ENCODE results near the gene SHCBP1L.
"Not testable (repeated sequence)": the region's sequence is repeated elsewhere in the genome, so short reads cannot be mapped to it uniquely, and the experiment has no call there.

SHCBP1L gene

DNA sequence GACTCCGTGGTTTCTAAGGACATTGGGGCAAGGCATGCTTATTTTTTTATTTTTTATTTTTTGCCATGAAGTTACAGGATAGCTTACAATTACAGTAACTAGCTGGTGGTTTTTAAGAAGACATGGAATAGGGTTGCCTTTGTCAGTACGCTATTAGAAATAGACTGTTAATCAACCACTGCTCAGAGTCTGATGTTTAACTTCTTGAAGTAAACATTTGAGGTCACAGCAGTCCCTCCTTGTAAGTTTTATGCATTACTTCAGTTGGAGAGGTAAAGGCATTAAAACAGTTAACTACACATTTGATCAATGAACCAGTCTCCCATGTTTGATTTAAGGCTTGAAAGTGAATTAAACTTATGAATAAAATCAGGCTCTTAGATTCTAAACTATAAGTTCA lies 19.3 kb upstream of the SHCBP1L start:
- no peaks in the 10 kb centered on the region for H3K4me1 Mint-ChIP-seq
- H3K9me3 Mint-ChIP-seq, result no peaks in the 10 kb centered on the region
- H3K4me3 Mint-ChIP-seq, result no peak overlapping the region
- H3K27ac Mint-ChIP-seq, result no peak overlapping the region
- peaks cover 9% of the 10 kb centered on the region for H3K27me3 Mint-ChIP-seq
- no peaks in the 10 kb centered on the region for H3K36me3 Mint-ChIP-seq

DNA sequence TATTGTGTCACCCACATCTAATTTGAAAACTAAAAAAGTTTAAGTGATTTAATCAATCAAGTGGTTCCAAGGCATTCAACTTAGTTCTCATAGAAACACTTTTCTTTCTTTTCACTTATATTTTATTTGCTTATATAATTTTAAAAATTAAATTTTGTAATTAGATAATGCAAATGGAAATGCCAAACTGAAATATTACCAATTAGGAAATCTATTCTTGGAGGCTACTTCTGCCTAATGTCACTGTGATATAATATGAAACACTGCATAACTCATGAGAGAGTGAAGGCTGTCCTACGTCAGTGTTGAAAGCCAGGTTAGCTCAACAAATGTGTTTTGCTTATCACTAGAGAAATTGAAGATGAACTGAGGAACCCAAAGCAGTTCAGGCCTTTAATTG lies 18.3 kb upstream of the SHCBP1L start:
- Mint-ChIP-seq H3K9me3 (no peaks in the 10 kb centered on the region), H3K4me3 (no peak overlapping the region), H3K4me1 (no peaks in the 10 kb centered on the region), H3K36me3 (no peaks in the 10 kb centered on the region), H3K27me3 (peaks cover 9% of the 10 kb centered on the region), H3K27ac (no peak overlapping the region)

DNA sequence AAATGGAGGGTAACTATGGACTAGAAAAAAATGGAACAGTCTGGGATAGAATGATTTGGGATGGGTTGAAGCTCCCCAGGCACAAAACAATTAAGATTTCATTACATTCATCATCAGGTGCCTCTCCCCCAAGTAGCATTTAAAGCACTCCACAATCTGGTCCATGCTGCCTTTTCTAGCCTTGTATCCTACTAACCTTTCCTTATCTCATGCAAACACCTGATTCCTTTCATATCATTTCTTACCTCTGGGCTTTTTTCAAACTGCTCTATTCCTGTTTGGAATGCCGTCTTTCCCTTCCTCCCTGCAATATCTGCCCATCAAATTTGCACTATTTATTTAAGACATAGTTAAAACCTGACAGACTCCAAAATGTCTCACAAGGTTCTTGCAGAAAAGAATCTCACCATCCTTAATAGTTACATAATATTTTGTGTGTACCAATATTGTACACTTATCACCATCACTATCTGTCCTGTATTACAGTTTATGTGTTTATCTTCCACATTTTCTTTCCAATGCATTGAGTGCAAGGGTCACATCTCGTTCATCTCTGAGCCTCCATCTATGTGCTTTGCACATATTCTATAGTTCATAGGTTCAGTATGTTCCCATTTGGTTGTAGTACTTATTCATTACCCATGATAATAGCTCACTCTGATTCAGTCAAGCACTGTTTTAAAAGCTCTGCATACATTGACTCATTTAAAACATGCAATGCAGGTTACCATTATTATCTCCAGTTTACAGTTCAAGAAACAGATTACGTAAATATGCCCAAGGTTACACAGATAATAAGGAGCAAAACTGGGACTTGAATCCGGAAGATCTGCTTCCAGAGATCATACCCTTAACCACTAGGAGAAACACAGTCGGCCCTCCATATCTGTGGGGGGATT lies 16.1 kb upstream of the SHCBP1L start:
- Mint-ChIP-seq H3K36me3 (no peaks in the 10 kb centered on the region), H3K27me3 (peaks cover 9% of the 10 kb centered on the region), H3K27ac (no peak overlapping the region), H3K4me1 (no peaks in the 10 kb centered on the region), H3K9me3 (no peaks in the 10 kb centered on the region), H3K4me3 (no peak overlapping the region)

DNA sequence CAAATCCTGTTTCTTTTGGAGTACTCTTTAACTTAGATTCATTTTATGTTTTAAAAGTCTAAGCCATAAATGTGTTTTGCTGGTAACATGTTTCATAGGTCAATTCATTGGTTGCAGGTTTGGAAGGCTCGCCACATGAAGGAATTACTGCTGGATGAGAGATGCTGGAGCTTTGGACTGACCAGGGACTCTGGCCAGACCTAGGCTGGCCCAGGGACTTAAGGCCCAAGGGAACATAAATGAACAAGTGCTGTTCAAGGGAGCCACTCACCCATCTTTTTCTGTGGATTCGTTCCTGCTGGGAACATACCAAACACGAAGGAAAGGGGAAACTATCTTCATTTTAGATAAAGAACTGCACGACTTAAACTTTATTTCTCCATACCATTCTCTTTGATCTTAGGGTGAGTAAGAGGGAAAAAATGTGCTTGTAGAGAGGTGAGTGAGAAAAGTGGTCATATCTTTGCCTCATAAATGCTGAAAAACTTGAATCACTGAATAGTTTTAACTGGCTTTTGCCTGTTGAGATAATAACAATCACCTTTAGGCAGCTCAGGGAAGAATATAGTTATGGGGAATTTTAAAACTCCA lies 15.3 kb upstream of the SHCBP1L start:
- no peak overlapping the region for H3K4me3 Mint-ChIP-seq
- no peak overlapping the region for H3K27ac Mint-ChIP-seq
- no peaks in the 10 kb centered on the region for H3K4me1 Mint-ChIP-seq
- peaks cover 7% of the 10 kb centered on the region for H3K27me3 Mint-ChIP-seq
- no peaks in the 10 kb centered on the region for H3K9me3 Mint-ChIP-seq
- H3K36me3 Mint-ChIP-seq, result no peaks in the 10 kb centered on the region

DNA sequence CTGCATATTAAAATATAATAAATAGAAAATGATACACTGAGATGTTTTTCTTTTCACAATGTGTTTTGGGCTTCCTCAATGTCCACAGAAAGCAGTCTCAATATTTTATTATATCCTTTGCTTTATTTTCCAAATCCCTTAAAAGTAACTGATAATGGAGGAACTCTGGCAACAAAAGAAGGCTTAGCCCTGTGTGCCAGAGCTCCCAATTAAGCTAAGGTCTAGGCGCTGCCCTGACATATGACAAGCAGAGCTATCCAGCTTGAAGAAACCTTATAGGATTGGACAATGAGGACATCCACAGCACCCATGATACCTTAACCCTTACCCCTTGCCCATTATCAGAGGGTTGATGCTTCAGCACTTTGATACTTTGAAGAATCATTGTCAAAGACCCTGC lies 12.9 kb upstream of the SHCBP1L start:
- no peak overlapping the region for H3K4me3 Mint-ChIP-seq
- peaks cover 5% of the 10 kb centered on the region for H3K27me3 Mint-ChIP-seq
- H3K9me3 Mint-ChIP-seq, result no peaks in the 10 kb centered on the region
- H3K4me1 Mint-ChIP-seq, result peaks cover 5% of the 10 kb centered on the region
- H3K36me3 Mint-ChIP-seq, result no peaks in the 10 kb centered on the region
- no peak overlapping the region for H3K27ac Mint-ChIP-seq

DNA sequence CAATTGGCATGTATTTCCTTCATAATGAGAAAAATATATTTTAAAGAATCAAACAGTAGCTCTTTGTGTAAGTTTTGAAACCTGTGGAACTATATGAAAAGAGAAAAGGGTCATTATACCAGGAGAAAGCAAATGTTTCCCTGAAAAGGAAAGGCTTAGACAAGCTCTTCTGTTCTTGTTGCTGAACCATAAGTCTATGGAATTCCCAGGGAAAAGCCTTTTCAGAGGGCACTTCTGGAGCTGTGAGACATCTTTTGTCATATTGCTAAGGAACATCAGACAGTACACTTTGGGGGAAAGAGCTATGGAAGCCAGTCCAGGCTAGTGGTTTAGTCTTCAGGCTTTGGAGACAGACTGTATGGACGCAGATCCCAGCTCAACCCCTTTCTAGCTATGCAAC lies 12.1 kb upstream of the SHCBP1L start:
- Mint-ChIP-seq H3K9me3 (no peaks in the 10 kb centered on the region), H3K27me3 (peaks cover 5% of the 10 kb centered on the region), H3K4me3 (no peak overlapping the region), H3K36me3 (no peaks in the 10 kb centered on the region), H3K4me1 (peaks cover 5% of the 10 kb centered on the region), H3K27ac (no peak overlapping the region)

DNA sequence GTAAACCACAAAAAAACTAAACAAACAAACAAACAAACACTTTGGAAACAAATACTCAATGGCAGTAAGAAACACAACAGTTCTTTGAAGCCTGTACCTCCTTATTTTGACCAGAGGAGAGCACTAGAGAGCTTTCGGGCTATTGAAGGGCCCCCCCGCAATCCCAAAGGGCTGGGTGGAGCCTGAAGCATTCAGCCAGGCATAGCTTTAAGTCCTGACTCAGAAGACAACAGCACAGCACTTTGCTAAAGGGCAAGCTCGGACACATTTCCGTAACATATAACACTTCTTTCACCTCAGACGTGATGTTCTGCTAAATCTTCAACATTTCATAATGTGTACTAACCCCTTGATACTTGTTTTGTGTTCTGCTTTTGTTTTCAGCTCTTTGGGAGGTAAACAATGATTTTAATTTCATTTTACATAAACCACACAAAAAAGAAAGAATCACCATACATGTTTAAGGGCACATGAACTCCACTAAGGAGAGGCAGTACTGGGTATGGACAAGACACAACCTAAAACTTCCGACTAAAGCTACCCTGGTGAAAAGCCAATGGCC lies 9.7 kb upstream of the SHCBP1L start:
- Mint-ChIP-seq H3K9me3 (no peaks in the 10 kb centered on the region), H3K27me3 (peaks cover 2% of the 10 kb centered on the region), H3K4me1 (peaks cover 5% of the 10 kb centered on the region), H3K36me3 (no peaks in the 10 kb centered on the region), H3K4me3 (no peak overlapping the region), H3K27ac (no peak overlapping the region)

DNA sequence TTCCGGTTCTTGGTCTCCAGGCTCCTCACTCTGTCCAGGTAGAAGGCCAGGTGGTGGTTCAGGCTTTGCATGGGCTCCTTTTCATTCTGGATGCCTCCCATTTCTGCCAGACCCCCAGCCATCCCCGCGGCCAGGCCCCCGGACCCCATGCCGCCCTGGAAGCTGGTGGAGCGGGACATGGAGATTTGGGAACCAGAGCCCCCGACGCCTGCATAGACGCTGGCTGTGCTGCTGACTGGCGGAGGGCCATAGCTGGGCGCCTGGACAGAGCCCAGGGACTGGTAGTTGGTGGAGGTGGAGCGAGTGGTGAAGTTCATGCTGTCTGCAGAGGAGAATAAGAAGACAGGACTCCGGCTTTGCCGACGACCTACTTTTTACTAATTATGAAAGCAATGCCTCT lies 7.1 kb upstream of the SHCBP1L start:
- H3K4me1 Mint-ChIP-seq, result peaks cover 5% of the 10 kb centered on the region

DNA sequence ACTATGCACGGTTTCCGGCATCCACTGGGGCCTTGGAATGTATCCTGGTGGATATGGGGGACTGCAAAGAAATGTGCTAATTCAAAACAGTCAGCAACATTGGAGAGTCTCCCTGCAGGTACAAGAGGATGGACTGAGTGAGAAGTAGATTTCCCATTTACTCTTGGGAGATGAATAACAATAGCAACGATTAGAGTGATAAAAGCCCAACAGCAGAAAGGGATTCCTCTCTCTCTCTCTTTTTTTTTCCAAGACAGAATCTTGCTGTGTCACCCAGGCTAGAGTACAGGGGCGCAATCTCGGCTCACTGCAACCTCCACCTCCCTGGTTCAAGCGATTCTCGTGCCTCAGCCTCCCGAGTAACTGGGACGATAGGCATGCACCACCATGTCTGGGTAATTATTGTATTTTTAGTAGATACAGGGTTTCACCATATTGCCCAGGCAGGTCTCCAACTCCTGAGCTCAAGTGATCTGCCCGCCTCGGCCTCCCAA lies 5.0 kb upstream of the SHCBP1L start:
- H3K4me3 Mint-ChIP-seq, result no peak overlapping the region
- no peaks in the 10 kb centered on the region for H3K36me3 Mint-ChIP-seq
- no peak overlapping the region for H3K27ac Mint-ChIP-seq
- H3K27me3 Mint-ChIP-seq, result peaks cover 11% of the 10 kb centered on the region
- H3K9me3 Mint-ChIP-seq, result peaks cover 6% of the 10 kb centered on the region
- peaks cover 5% of the 10 kb centered on the region for H3K4me1 Mint-ChIP-seq

More for the DNA sequence above, 7.1 kb upstream of the SHCBP1L start:
- Mint-ChIP-seq H3K4me3 (no peak overlapping the region), H3K27me3 (peaks cover 7% of the 10 kb centered on the region), H3K9me3 (peaks cover 6% of the 10 kb centered on the region), H3K27ac (no peak overlapping the region), H3K36me3 (no peaks in the 10 kb centered on the region)

DNA sequence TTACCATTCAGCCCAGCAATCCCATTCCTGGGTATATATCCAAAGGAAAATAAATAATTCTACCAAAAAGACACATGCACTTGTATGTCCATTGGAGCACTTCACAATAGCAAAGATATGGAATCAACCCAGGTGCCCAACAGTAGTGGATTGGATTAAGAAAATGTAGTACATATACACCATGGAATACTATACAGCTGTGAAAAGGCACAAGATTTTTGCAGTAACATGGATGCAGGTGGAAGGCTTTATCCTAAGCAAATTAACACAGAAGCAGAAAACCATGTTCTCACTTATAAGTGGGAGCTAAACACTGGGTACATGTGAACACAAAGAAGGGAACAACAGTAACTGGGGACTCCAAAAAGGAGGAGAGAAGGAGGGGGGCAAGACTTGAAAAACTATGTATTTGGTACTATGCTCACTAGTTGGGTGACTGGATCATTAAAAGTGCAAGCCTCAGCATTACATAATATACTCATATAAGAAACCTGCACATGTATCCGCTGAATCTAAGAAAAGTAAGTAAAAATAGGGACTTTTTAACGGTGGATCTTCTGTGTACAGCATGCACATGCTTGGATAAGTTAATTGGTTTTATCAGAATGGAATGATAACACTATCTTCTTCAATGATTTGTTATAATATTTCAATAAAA lies 3.9 kb upstream of the SHCBP1L start:
- Mint-ChIP-seq H3K36me3 (no peaks in the 10 kb centered on the region), H3K4me1 (peaks cover 3% of the 10 kb centered on the region), H3K4me3 (no peak overlapping the region), H3K9me3 (peaks cover 6% of the 10 kb centered on the region), H3K27ac (no peak overlapping the region), H3K27me3 (peaks cover 16% of the 10 kb centered on the region)

DNA sequence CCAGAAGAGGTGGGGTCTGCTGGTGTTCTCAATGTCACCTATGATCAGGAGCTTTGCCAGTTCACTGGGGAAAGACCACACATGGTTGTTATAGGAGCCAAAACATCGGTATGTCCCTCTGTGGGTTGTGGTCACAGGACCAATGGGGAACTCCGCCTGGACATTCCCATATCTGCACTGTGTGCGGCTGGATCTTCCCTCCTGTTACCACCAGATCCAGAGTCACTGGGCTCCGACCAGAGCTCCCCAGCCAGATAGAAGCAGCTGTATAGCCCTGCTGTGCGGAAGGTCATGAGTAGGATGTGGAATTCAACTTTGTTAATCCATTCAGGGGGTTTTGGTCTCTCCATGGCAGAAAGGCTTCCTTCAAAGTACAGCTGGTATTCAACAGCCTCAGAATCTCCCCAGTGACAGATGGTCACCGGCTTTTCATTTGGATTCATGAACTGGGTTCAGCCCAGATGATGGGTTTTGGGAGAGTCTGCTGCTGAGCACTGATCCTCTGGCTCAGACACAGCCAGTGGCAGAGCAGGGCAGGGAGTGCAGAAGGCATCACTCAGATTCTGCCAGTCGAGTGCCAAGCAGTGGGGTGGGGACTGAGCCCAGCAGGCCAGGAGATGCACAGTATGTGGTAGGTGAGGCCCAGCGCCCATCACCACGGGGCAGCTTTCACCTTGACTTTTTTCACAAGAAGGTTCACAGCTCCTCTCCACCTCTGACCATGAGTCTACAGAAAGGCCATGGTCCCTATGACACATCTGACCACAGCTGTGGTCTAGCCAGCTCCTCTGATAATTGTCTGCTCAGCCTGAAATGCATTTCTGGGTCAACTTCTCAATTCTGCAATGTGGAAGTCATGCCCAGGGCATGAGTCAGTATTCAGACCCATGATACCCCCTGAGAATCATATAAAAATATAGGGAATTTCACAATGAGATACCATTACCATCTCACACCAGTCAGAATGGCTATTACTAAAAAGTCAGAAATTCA lies 2.9 kb upstream of the SHCBP1L start:
- H3K27me3 Mint-ChIP-seq, result peaks cover 19% of the 10 kb centered on the region
- peaks cover 3% of the 10 kb centered on the region for H3K4me1 Mint-ChIP-seq
- H3K4me3 Mint-ChIP-seq, result no peak overlapping the region
- no peaks in the 10 kb centered on the region for H3K36me3 Mint-ChIP-seq
- peaks cover 6% of the 10 kb centered on the region for H3K9me3 Mint-ChIP-seq
- no peak overlapping the region for H3K27ac Mint-ChIP-seq

DNA sequence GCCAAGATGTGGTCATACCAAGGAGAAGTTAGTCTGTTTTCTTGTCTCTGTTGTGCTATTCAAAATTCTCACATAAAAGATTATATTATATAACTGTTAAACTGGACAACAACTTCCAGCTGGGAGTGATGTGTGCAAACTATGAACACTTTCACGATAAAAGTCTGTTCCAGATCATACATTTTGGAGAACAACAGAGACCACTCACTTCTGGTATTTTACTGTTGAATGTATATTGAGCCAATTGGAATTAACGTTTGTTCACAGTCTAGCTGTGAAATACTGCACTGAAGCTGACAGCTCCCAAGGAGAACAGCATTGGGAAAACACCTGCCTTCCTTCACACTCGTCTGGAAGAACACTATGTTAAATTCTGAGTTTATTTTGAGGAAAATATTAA lies 860 bp upstream of the SHCBP1L start:
- Mint-ChIP-seq H3K27ac (no peak overlapping the region), H3K4me1 (peaks cover 3% of the 10 kb centered on the region), H3K4me3 (no peak overlapping the region), H3K9me3 (peaks cover 6% of the 10 kb centered on the region), H3K36me3 (no peaks in the 10 kb centered on the region), H3K27me3 (peaks cover 19% of the 10 kb centered on the region)

DNA sequence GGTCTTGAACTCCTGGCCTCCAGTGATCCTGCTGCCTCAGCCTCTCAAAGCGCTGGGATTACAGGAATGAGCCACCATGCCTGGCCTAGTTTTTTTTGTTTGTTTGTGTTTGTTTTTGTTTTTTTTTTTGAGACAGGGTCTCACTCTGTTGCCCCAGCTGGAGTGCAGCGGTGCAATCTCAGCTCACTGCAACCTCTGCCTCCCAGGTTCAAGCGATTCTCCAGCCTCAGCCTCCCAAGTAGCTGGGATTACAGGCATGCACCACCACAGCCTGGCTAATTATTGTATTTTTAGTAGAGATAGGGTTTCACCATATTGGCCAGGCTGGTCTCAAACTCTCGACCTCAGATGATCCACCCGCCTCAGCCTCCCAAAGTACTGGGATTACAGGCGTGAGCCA lies 9.6 kb downstream of the SHCBP1L start:
- not testable (repeated sequence) for H3K36me3 Mint-ChIP-seq, H3K27ac Mint-ChIP-seq, H3K4me1 Mint-ChIP-seq, H3K9me3 Mint-ChIP-seq, H3K4me3 Mint-ChIP-seq
- peaks cover 25% of the 10 kb centered on the region for H3K27me3 Mint-ChIP-seq

DNA sequence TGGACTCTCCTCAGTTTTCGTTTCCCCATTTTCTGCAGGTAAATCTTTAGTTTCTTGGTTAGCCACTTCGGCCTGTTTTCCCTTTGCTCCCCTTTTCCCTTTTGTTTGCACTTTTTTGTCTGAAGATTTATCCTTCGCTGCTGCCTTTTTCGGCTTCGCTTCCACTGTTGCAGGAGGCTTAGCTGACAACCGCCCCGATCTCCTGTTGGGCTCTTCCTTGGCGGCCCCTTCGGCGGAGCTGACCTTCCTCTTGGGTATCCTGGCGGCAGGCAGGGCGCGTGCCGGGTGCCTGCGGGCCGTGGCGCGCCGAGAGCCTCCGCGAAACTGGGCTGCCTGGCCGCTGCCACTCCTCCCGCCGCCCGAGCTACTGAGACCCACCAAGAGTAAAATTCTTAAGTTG lies 10.8 kb downstream of the SHCBP1L start:
- not testable (repeated sequence) for H3K9me3 Mint-ChIP-seq, H3K4me1 Mint-ChIP-seq, H3K4me3 Mint-ChIP-seq, H3K27ac Mint-ChIP-seq, H3K36me3 Mint-ChIP-seq
- peaks cover 32% of the 10 kb centered on the region for H3K27me3 Mint-ChIP-seq

DNA sequence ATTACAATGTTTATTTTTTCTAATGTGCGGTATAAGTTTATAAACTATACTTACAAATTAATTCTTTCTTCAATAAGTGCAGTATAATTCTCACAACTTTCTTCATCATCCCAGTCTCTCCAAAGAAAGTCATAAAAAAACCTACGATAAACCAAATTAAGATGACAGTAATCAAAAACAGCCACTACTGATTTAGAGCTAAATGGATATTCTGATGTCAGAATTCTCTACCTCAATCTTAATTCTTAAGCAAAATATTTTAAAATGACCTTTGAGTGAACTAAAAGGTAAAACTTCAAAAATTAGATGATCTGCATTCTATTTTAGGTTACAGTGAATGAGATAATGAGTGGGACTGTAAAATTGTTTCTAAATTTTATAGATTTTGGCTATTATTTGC lies 13.6 kb downstream of the SHCBP1L start:
- H3K27me3 Mint-ChIP-seq, result peaks cover 30% of the 10 kb centered on the region
- H3K9me3 Mint-ChIP-seq, result peaks cover 18% of the 10 kb centered on the region
- no peak overlapping the region for H3K4me3 Mint-ChIP-seq
- no peaks in the 10 kb centered on the region for H3K4me1 Mint-ChIP-seq
- H3K36me3 Mint-ChIP-seq, result peaks cover 4% of the 10 kb centered on the region
- H3K27ac Mint-ChIP-seq, result no peak overlapping the region

All from activated naive CD4-positive, alpha-beta T cell treated with anti-CD3 and anti-CD28 coated beads, Interleukin-2, amount 50 U/mL, for 24 hours (primary cell).